GM06990 (cell line): Measurements from ENCODE around the gene ST8SIA2.

Source experiments
- DNase-seq: peaks from one replicate; pipeline ENCODE4 v3.0.0-alpha.2; 2011; ENCODE audit not compliant: insufficient read length; ENCODE audit errors: extremely low read depth
- H3K27me3 ChIP-seq: replicated peaks from 2 replicates; pipeline ENCODE4 v1.6.0; 2011; ENCODE audit warnings: low read length; ENCODE audit not compliant: control insufficient read depth, insufficient read depth
- H3K36me3 ChIP-seq: 2 replicates; pipeline ENCODE4 v1.5.1; 2011; ENCODE audit warnings: low read length; ENCODE audit not compliant: control insufficient read depth, insufficient read depth
- H3K4me3 ChIP-seq: replicated peaks from 2 replicates; pipeline ENCODE4 v1.5.1; 2011; ENCODE audit warnings: low read depth, mild to moderate bottlenecking, control low read depth, low read length
- CTCF ChIP-seq: IDR thresholded peaks from 2 replicates; pipeline ENCODE4 v1.5.1; 2011; ENCODE audit warnings: low read length, control low read depth, mild to moderate bottlenecking, inconsistent platforms; ENCODE audit not compliant: insufficient read depth, poor library complexity, severe bottlenecking

Gene ST8SIA2

GRCh38 chr15:92362001-92362350 lies 31.7 kb upstream of the ST8SIA2 start:
- Histone ChIP-seq H3K36me3 (no peaks in the 10 kb centered on the region), H3K4me3 (no peak overlapping the region), H3K27me3 (no peaks in the 10 kb centered on the region)
- no peak for TF ChIP-seq CTCF
- DNase-seq: no peak

DNA sequence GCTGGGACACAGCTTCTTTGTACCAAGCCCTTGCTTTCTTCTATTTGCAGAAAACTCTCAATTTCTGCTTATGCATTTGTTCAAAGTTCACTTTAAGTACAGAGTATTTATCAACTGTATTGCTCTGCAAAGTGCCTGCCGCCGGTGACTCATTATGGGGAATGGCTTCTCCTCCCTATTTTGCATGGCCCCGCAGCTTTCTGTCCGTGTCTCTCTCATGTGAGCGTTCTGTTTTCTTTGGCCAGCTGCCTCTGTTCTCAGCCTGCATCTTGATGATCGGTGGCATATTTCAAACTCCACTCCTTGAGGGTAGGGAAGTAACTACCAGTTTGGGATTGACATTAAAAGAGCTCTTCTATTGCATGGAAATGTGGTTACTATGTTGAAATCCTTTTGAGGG lies 28.6 kb upstream of the ST8SIA2 start:
- no peak for TF ChIP-seq CTCF
- no peak for DNase-seq
- no peaks in the 10 kb centered on the region for H3K36me3 ChIP-seq
- H3K4me3 ChIP-seq: no peak overlapping the region
- H3K27me3 ChIP-seq: no peaks in the 10 kb centered on the region

GRCh38 chr15:92365906-92366305 lies 27.8 kb upstream of the ST8SIA2 start:
- H3K36me3 ChIP-seq: no peaks in the 10 kb centered on the region
- no peak for DNase-seq
- H3K27me3 ChIP-seq: no peaks in the 10 kb centered on the region
- H3K4me3 ChIP-seq: no peak overlapping the region
- no peak for TF ChIP-seq CTCF

- DNase-seq: no peak
- Histone ChIP-seq H3K36me3 (no peaks in the 10 kb centered on the region), H3K27me3 (no peaks in the 10 kb centered on the region), H3K4me3 (no peak overlapping the region)
- TF ChIP-seq CTCF: no peak
Observed at GRCh38 chr15:92366381-92366780, 27.3 kb upstream of the ST8SIA2 start.

GRCh38 chr15:92375057-92375456 lies 18.6 kb upstream of the ST8SIA2 start:
- H3K27me3 ChIP-seq: no peaks in the 10 kb centered on the region
- TF ChIP-seq CTCF: no peak
- H3K4me3 ChIP-seq: no peak overlapping the region
- H3K36me3 ChIP-seq: no peaks in the 10 kb centered on the region
- no peak for DNase-seq

DNA sequence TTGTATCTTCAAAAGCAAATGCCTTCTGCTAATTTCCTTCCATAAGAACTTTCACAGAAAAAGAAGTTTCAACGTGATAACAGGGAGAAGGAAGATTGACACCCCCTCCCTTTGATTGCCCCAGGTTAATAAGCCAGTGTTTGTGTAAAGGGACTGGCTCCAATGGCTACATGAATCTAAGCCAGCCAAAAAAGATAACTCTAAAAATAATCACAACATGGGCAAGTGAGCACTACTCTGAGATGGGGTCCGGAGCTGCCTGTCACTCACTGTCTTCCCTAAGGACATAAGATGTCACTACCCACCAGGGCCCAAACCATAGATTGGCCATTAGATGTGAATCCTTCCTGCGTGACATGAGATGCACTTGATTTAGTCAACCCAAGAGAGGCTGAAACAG lies 17.6 kb upstream of the ST8SIA2 start:
- Histone ChIP-seq H3K36me3 (no peaks in the 10 kb centered on the region), H3K4me3 (no peak overlapping the region), H3K27me3 (no peaks in the 10 kb centered on the region)
- DNase-seq: no peak
- no peak for TF ChIP-seq CTCF
